GM23248 (cell line): ENCODE measurements around the gene HMGXB4.

Source experiments
- EZH2 ChIP-seq: fragments of 200-600 bp; sonication (generic); IDR thresholded peaks from 2 replicates; pipeline ENCODE4 v1.6.1; 2018; ENCODE audit warnings: antibody characterized with exemption, mild to moderate bottlenecking; ENCODE audit not compliant: insufficient read depth, poor library complexity, severe bottlenecking
- EZH2phosphoT487 ChIP-seq: fragments of 200-600 bp; sonication (generic); IDR thresholded peaks from 2 replicates; pipeline ENCODE4 v1.6.1; 2018; ENCODE audit warnings: antibody characterized with exemption, moderate library complexity, mild to moderate bottlenecking, low read depth; ENCODE audit not compliant: insufficient read depth

- TF ChIP-seq EZH2 (no peak), EZH2phosphoT487 (no peak)
Measured at GRCh38 chr22:35341090-35341874, 84.0 kb downstream of the HMGXB4 start.
